Uterus (tissue), 2 donors: Measurements from ENCODE around the gene FOXN3.

ENCODE experiments used
- POLR2A ChIP-seq, 2 donors: fragments of 450-650 bp; IDR thresholded peaks; one replicate each; pipeline ENCODE4 v1.6.1; 2016; ENCODE audit warnings: antibody characterized with exemption in 2 of 2, mild to moderate bottlenecking in 1 of 2, moderate library complexity in 1 of 2
- TF ChIP-seq, protein P1 (sequence below), 4 experiments: fragments of 200-600 bp in 2 of 4; fragments of 450-650 bp in 2 of 4; sonication (generic) in 2 of 4; IDR thresholded peaks; one replicate each; pipeline ENCODE4 v1.5.1; 2016 to 2019; ENCODE audit warnings: antibody characterized with exemption in 4 of 4, mild to moderate bottlenecking in 2 of 4, moderate library complexity in 1 of 4

DNA sequence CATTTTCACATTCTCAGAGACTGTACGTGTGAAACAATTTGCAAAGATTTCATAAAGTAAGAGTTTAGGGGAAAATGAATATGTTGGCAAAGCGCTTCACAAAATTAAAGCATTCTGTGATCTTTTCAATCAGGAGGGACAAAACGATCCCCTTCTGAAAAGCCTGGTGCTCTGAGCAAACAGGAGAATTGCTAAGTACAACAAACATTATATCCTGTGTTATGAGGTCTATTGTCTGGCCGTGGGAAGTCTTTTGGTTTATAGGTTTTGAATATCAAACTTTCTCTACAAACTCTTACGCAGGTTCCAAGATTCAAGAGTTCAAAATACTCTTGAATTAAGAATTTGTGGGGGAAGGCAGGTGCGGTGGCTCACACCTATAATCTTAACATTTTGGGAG is 7.2 kb upstream of the FOXN3 start:
- TF ChIP-seq, protein P1, sequence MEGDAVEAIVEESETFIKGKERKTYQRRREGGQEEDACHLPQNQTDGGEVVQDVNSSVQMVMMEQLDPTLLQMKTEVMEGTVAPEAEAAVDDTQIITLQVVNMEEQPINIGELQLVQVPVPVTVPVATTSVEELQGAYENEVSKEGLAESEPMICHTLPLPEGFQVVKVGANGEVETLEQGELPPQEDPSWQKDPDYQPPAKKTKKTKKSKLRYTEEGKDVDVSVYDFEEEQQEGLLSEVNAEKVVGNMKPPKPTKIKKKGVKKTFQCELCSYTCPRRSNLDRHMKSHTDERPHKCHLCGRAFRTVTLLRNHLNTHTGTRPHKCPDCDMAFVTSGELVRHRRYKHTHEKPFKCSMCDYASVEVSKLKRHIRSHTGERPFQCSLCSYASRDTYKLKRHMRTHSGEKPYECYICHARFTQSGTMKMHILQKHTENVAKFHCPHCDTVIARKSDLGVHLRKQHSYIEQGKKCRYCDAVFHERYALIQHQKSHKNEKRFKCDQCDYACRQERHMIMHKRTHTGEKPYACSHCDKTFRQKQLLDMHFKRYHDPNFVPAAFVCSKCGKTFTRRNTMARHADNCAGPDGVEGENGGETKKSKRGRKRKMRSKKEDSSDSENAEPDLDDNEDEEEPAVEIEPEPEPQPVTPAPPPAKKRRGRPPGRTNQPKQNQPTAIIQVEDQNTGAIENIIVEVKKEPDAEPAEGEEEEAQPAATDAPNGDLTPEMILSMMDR (IDR thresholded peaks at IDR 0.05) = no peak
- TF ChIP-seq POLR2A (IDR thresholded peaks at IDR 0.05) = no peak
